ENCODE results near the gene ETHE1. TPM values are rescaled to one million over a fixed set of nuclear protein-coding genes. Genes with fewer than 3 reads are reported as not detected.

Gene ETHE1
- total RNA-seq, 2 experiments from 2014 or later, result 67.9 to 69.1 TPM

DNA sequence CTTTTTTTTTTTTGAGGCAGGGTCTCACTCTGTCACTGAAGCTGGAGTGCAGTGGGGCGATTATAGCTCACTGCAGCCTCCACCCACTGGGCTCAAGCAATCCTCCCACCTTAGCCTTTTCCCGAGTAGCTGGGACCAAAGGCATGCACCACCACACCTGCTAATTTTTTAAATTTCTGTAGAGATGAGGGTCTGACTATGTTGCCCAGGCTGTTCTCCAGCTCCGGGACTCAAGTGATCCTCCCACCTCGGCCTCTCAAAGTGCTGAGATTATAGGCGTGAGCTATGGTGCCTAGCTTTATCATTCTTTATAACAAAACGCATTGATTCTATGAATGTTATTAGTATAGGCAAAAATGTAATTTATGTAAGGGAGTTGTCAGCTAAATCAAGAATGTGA, 43.7 kb downstream of the ETHE1 start:
- POLR2A ChIA-PET, result no interaction called here
- no peak overlapping the region for H3K4me3 Mint-ChIP-seq
- no peak for ATAC-seq
- no peaks in the 10 kb centered on the region for H3K36me3 Mint-ChIP-seq (ENCODE audit: low read depth)
- H3K27me3 Mint-ChIP-seq (ENCODE audit: low read depth), result no peaks in the 10 kb centered on the region
- DNase-seq, result no peak
- H3K9me3 Mint-ChIP-seq (ENCODE audit: insufficient read depth), result no peaks in the 10 kb centered on the region
- no peak overlapping the region for H3K27ac Mint-ChIP-seq
- CTCF ChIA-PET, result interaction anchor here (1.7 to 2.6 kb wide), 2 partner anchors 36 to 72 kb away, joined by 4 to 7 read pairs; no protein-coding TSS in a partner anchor
- H3K4me1 Mint-ChIP-seq (ENCODE audit: low read depth), result no peaks in the 10 kb centered on the region

DNA sequence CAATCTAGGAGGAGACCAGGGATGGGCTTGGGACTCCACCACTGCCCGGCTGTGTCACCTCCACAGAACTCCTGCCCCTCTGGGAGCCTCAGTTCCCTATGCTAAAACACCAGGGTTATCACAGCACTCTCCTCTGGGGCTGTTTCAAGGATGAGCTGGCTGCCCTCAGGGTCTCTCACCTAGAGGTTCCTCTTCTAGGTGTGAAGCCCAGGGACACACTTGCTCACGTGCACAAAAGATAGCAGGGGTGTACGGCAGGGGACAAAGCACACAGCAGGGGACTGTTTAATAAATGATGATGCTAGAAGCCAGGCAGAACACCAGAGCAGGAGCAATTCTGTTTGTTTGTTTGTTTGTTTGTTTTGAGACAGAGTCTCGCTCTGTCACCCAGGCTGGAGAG, 44.8 kb downstream of the ETHE1 start:
- Mint-ChIP-seq H3K27ac (no peak overlapping the region), H3K4me1 (ENCODE audit: low read depth) (no peaks in the 10 kb centered on the region), H3K27me3 (ENCODE audit: low read depth) (no peaks in the 10 kb centered on the region), H3K36me3 (ENCODE audit: low read depth) (no peaks in the 10 kb centered on the region), H3K9me3 (ENCODE audit: insufficient read depth) (no peaks in the 10 kb centered on the region), H3K4me3 (no peak overlapping the region)
- ChIA-PET CTCF (interaction anchor here (1.7 to 2.6 kb wide), 2 partner anchors 35 to 73 kb away, joined by 4 to 7 read pairs; no protein-coding TSS in a partner anchor), POLR2A (no interaction called here)
- DNase-seq (no peak), ATAC-seq (no peak)

DNA sequence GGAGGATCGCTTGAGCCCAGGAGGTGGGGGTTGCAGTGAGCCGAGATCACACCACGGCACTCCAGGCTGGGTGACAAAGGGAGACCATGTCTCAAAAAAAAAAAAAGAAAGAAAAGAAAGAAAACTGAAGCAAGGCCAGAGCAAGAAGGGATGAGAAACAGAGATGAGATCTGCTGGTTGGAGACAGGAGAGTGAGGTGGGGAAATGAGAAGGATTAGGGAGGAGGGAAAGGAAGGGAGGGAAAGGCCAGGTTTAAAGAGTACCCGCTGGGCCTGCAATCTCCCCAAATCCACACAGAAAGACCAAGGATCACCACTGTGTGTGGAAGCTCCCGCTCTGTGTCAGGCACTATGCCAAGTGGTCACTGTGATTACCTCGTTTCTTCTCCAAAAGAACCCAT, 45.3 kb downstream of the ETHE1 start:
- H3K9me3 Mint-ChIP-seq (ENCODE audit: insufficient read depth), result no peaks in the 10 kb centered on the region
- ChIA-PET CTCF (interaction anchor here (2.6 kb wide), 1 partner anchor 35 kb away, joined by 7 read pairs; no protein-coding TSS in a partner anchor), POLR2A (no interaction called here)
- H3K27me3 Mint-ChIP-seq (ENCODE audit: low read depth), result no peaks in the 10 kb centered on the region
- H3K4me1 Mint-ChIP-seq (ENCODE audit: low read depth), result no peaks in the 10 kb centered on the region
- H3K36me3 Mint-ChIP-seq (ENCODE audit: low read depth), result peaks cover 2% of the 10 kb centered on the region
- no peak for ATAC-seq
- no peak overlapping the region for H3K27ac Mint-ChIP-seq
- DNase-seq, result no peak
- H3K4me3 Mint-ChIP-seq, result no peak overlapping the region

DNA sequence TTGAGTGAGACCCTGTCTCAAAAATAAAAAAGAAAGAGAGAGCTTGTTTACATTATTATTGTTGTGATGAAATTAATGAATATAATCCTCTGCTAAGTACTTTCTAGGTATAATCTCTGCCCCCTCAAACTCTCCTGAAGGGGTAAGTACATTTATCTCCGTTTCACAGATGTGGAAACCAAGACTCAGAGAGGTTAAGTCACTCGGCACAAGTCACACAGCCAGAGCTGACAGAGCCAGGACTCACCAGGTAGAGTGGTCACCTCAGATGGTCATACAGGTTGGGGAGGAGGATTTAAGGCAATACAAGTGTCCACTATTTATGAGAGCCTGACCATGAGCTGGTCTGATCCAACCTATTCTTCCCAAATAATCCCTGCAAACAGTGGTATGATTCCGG, 46.4 kb downstream of the ETHE1 start:
- H3K4me3 Mint-ChIP-seq, result no peak overlapping the region
- ATAC-seq, result no peak

DNA sequence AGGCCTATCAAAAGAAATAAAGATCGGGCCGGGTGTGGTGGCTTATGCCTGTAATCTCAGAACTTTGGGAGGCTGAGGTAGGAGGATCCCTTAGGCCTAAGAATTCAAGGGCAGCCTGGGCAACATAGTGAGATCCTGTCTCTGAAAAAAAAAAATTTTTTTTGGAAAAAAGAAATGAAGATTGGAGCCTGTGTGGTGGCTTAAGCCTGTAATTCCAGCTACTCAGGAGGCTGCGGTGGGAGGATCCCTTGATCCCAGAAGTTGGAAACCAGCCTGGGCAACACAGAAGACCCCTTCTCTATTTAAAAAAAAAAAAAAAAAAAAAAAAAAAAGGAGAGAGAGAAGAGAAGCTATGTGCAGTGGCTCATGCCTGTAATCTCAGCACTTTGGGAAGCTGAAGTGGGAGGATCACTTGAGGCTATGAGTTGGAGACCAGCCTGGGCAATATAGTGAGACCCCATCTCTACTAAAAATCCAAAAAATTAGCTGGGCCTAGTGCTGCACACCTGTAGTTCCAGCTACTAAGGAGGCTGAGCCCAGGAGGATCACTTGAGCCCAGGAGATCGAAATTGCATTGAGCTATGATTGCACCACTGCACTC, 46.9 kb downstream of the ETHE1 start:
- H3K27ac Mint-ChIP-seq, result no peak overlapping the region

More for the DNA sequence above, 46.4 kb downstream of the ETHE1 start:
- ChIA-PET CTCF (interaction anchor here (0.8 to 1.7 kb wide), 3 partner anchors 34 to 55 kb away, joined by 3 to 8 read pairs (median 6); no protein-coding TSS in a partner anchor), POLR2A (interaction anchor here (0.7 to 1.2 kb wide), 2 partner anchors 17 to 23 kb away, joined by 3 read pairs; no protein-coding TSS in a partner anchor)
- Mint-ChIP-seq H3K27ac (no peak overlapping the region), H3K27me3 (ENCODE audit: low read depth) (no peaks in the 10 kb centered on the region), H3K9me3 (ENCODE audit: insufficient read depth) (no peaks in the 10 kb centered on the region), H3K36me3 (ENCODE audit: low read depth) (peaks cover 2% of the 10 kb centered on the region), H3K4me1 (ENCODE audit: low read depth) (peaks cover 4% of the 10 kb centered on the region)
- DNase-seq, result no peak

DNA sequence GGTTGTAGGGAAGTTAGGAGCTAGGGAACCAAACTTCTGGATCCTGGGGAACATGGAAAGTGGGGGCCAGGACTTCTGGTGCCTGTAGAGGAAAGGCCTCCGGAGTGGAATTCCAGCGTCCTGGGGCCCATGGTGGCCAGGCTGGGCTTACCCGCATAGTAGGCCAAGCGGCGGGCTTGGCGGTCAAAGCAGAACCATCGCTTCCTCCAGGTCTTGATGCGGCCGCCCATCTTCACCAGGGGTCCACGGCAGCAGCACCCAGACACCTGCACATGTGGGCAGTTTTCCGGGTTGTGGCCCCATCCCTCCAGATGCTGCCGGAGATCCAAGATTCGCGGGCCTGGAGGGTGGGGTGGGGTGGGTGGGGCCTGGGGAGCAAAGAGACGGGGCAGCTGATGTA, 47.8 kb downstream of the ETHE1 start:
- CTCF ChIA-PET, result interaction anchor here (0.8 to 1.7 kb wide), 3 partner anchors 32 to 40 kb away, joined by 3 to 8 read pairs (median 6); no protein-coding TSS in a partner anchor
- no peak overlapping the region for H3K27ac Mint-ChIP-seq
- no peak for DNase-seq
- POLR2A ChIA-PET, result no interaction called here
- no peak overlapping the region for H3K4me3 Mint-ChIP-seq
- peaks cover 14% of the 10 kb centered on the region for H3K4me1 Mint-ChIP-seq (ENCODE audit: low read depth)
- H3K36me3 Mint-ChIP-seq (ENCODE audit: low read depth), result peaks cover 6% of the 10 kb centered on the region
- H3K9me3 Mint-ChIP-seq (ENCODE audit: insufficient read depth), result no peaks in the 10 kb centered on the region
- ATAC-seq, result no peak
- no peaks in the 10 kb centered on the region for H3K27me3 Mint-ChIP-seq (ENCODE audit: low read depth)

More for the DNA sequence above, 46.9 kb downstream of the ETHE1 start:
- H3K36me3 Mint-ChIP-seq (ENCODE audit: low read depth), result peaks cover 6% of the 10 kb centered on the region
- DNase-seq (no peak), ATAC-seq (no peak)
- POLR2A ChIA-PET, result interaction anchor here (1.2 kb wide), 1 partner anchor 17 kb away, joined by 3 read pairs; no protein-coding TSS in a partner anchor
- CTCF ChIA-PET, result interaction anchor here (0.5 to 1.7 kb wide), 4 partner anchors 33 to 55 kb away, joined by 3 to 8 read pairs (median 4); no protein-coding TSS in a partner anchor
- no peaks in the 10 kb centered on the region for H3K9me3 Mint-ChIP-seq (ENCODE audit: insufficient read depth)
- peaks cover 9% of the 10 kb centered on the region for H3K4me1 Mint-ChIP-seq (ENCODE audit: low read depth)
- H3K27me3 Mint-ChIP-seq (ENCODE audit: low read depth), result no peaks in the 10 kb centered on the region
- no peak overlapping the region for H3K4me3 Mint-ChIP-seq

DNA sequence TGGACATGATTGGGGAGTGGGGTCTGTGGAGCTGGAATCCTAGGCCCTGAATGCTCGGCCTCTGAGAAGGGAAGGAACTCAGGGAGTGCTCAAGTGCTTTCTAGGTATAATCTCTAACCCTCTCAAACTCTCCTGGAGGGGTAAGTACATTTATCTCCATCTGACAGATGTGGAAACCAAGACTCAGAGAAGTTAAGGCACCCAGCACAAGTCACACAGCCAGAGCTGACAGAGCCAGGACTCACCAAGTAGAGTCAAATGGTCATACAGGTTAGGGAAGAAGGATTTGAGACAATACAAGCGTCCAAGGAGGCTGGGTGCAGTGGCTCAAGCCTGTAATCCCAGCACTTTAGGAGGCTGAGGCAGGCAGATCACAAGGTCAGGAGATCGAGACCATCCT, 48.7 kb downstream of the ETHE1 start:
- peaks cover 6% of the 10 kb centered on the region for H3K36me3 Mint-ChIP-seq (ENCODE audit: low read depth)
- POLR2A ChIA-PET, result interaction anchor here (0.7 kb wide), 1 partner anchor 28 kb away, joined by 3 read pairs; no protein-coding TSS in a partner anchor

DNA sequence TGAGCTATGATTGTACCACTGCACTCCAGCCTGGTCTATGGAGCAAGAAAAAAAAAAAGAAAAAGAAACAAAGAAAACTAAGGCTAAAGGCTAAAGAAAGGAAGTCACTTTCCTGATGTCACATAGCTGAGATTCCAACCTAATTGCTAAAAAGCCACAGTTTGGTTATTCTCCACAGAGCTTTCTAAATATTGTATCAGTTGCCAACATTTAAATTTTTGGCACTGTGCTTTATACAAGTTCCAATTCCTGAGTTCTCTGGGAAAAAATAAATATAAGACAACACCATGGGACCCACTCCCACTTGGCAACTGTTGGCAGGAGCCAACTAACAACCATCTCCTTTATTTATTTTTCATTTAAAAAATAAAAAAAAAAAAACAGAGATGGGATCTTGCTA, 50.4 kb downstream of the ETHE1 start:
- Mint-ChIP-seq H3K36me3 (ENCODE audit: low read depth) (peaks cover 6% of the 10 kb centered on the region), H3K4me1 (ENCODE audit: low read depth) (peaks cover 14% of the 10 kb centered on the region), H3K27me3 (ENCODE audit: low read depth) (no peaks in the 10 kb centered on the region), H3K9me3 (ENCODE audit: insufficient read depth) (no peaks in the 10 kb centered on the region), H3K4me3 (no peak overlapping the region), H3K27ac (no peak overlapping the region)
- ATAC-seq, result no peak
- POLR2A ChIA-PET, result no interaction called here
- CTCF ChIA-PET, result interaction anchor here (0.7 to 1.0 kb wide), 2 partner anchors 28 to 30 kb away, joined by 3 to 4 read pairs; partner anchors contain the start of gene PHLDB3
- no peak for DNase-seq

More for the DNA sequence above, 48.7 kb downstream of the ETHE1 start:
- no peaks in the 10 kb centered on the region for H3K27me3 Mint-ChIP-seq (ENCODE audit: low read depth)
- ATAC-seq (no peak), DNase-seq (no peak)
- CTCF ChIA-PET, result interaction anchor here (0.8 kb wide), 1 partner anchor 31 kb away, joined by 3 read pairs; no protein-coding TSS in a partner anchor
- H3K4me1 Mint-ChIP-seq (ENCODE audit: low read depth), result peaks cover 14% of the 10 kb centered on the region
- H3K4me3 Mint-ChIP-seq, result no peak overlapping the region
- H3K27ac Mint-ChIP-seq, result no peak overlapping the region
- no peaks in the 10 kb centered on the region for H3K9me3 Mint-ChIP-seq (ENCODE audit: insufficient read depth)

DNA sequence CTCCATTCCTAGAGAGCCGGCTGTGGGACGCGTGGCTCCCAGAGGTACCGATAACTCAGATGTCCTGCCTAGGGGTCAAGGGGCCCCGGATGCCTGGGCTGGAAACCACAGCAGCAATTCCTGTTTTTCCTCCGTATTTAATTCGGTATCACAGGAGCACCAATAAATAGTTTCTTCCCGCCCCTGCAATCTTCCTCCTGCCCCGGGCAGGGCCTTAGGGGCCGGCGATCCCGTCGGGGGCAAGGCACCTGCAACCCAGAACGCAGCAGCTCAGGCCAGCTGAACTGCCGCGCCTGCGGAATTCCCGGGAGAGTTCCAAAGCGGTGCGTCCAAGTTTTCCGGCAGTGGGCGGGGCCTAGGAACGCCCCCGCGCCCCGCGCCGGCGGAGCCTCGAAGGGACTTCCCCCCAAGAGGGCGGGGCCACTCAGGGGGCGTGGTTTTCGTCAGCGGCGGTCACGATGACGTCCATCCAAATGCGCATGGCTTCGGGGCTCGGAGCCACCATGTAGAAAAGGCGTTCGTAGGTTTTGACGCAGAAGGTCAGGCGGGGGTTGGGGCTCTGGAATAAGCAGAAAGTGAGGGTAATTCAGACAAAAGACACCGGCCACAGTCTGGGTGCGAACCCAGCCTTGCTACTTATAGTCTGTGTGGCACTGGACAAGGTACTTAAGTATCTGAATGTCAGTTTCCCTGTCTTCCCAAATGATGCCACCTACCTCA, 51.9 kb downstream of the ETHE1 start:
- CTCF ChIA-PET, result interaction anchor here (0.9 to 2.9 kb wide), 4 partner anchors 11 to 44 kb away, joined by 3 to 10 read pairs (median 4); no protein-coding TSS in a partner anchor
- Mint-ChIP-seq H3K36me3 (ENCODE audit: low read depth) (peaks cover 6% of the 10 kb centered on the region), H3K4me1 (ENCODE audit: low read depth) (peaks cover 15% of the 10 kb centered on the region), H3K9me3 (ENCODE audit: insufficient read depth) (no peaks in the 10 kb centered on the region), H3K27me3 (ENCODE audit: low read depth) (no peaks in the 10 kb centered on the region), H3K4me3 (peak overlapping the region; percentile 72), H3K27ac (peak overlapping the region; percentile 82)
- peak; percentile 93 for DNase-seq
- peak; percentile 91 for ATAC-seq
- POLR2A ChIA-PET, result interaction anchor here (1.5 to 2.4 kb wide), 2 partner anchors 12 to 29 kb away, joined by 7 to 9 read pairs; partner anchors contain the start of gene PHLDB3

DNA sequence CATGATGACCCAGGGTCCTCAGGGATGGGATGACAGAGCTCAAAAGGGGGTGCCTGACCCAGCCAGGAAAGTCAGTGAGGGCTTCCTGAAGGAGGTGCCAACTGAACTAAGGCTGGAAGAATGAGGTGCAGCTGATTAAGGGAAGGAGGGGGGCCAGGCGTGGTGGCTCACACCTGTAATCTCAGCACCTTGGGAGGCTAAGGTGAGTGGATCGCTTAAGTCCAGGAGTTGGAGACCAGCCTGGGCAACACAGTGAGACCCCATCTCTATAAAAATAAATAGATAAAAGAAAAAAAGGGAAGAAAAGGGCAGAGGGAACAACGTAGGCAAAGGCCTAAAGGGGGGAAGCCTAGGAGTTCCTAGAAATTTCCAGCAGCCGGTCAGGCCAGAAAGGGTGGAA, 52.5 kb downstream of the ETHE1 start:
- no peaks in the 10 kb centered on the region for H3K27me3 Mint-ChIP-seq (ENCODE audit: low read depth)
- H3K27ac Mint-ChIP-seq, result no peak overlapping the region
- ChIA-PET CTCF (interaction anchor here (0.9 to 2.9 kb wide), 4 partner anchors 11 to 45 kb away, joined by 3 to 10 read pairs (median 4); no protein-coding TSS in a partner anchor), POLR2A (interaction anchor here (0.5 to 2.4 kb wide), 4 partner anchors 11 to 1995 kb away, joined by 4 to 9 read pairs (median 6); partner anchors contain the start of gene PHLDB3)
- H3K4me1 Mint-ChIP-seq (ENCODE audit: low read depth), result peaks cover 21% of the 10 kb centered on the region
- no peak for DNase-seq
- peaks cover 6% of the 10 kb centered on the region for H3K36me3 Mint-ChIP-seq (ENCODE audit: low read depth)
- no peak for ATAC-seq
- no peaks in the 10 kb centered on the region for H3K9me3 Mint-ChIP-seq (ENCODE audit: insufficient read depth)
- H3K4me3 Mint-ChIP-seq, result no peak overlapping the region

DNA sequence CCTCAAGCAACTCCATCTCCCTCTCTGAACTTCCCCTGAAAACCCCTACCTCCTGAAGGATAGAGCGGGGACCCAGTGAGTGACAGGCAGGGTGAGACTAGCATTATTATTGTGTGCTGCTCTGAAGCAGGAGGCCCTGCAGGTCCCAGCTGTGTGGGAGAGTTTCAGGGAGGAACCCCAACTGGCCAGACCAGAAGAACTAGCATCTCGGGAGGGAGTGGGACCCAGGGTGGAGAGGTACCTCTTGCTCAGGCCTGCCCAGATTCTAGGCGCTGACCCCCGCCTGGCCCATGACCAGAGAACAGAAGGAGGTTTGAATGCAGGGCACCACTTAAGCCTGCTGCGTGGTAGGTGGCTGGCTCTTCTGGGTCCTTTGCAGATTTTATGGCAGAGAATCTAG, 55.9 kb downstream of the ETHE1 start:
- peaks cover 4% of the 10 kb centered on the region for H3K36me3 Mint-ChIP-seq (ENCODE audit: low read depth)
- no peak overlapping the region for H3K27ac Mint-ChIP-seq
- ChIA-PET CTCF (no interaction called here), POLR2A (no interaction called here)
- DNase-seq, result no peak
- peaks cover 47% of the 10 kb centered on the region for H3K4me1 Mint-ChIP-seq (ENCODE audit: low read depth)
- no peak for ATAC-seq
- H3K27me3 Mint-ChIP-seq (ENCODE audit: low read depth), result no peaks in the 10 kb centered on the region
- no peaks in the 10 kb centered on the region for H3K9me3 Mint-ChIP-seq (ENCODE audit: insufficient read depth)
- H3K4me3 Mint-ChIP-seq, result no peak overlapping the region

Measured in activated CD8-positive, alpha-beta T cell treated with anti-CD3 and anti-CD28 coated beads, Interleukin-2, amount 10 ng/mL, durations not matched to agents 7 days and 5 days (primary cell).